WTC11 (cell line): Measurements from ENCODE around the gene OR1K1.

ENCODE experiments used
- ATF1 ChIP-seq: sonication (generic); formaldehyde crosslinking; IDR thresholded peaks from 2 replicates; pipeline ENCODE4 v1.8.1; 2023; ENCODE audit warnings: mild to moderate bottlenecking, moderate library complexity, missing genetic modification reagents
- FOXK1 ChIP-seq: sonication (generic); formaldehyde crosslinking; IDR thresholded peaks from 2 replicates; pipeline ENCODE4 v1.8.0; 2022; ENCODE audit warnings: mild to moderate bottlenecking, moderate library complexity, missing genetic modification reagents
- FOXP1 ChIP-seq: sonication (generic); formaldehyde crosslinking; IDR thresholded peaks from 2 replicates; pipeline ENCODE4 v1.8.0; 2022; ENCODE audit warnings: missing genetic modification reagents, mild to moderate bottlenecking, moderate library complexity, borderline replicate concordance
- HMGXB4 ChIP-seq: sonication (generic); formaldehyde crosslinking; IDR thresholded peaks from 2 replicates; pipeline ENCODE4 v1.8.1; 2023; ENCODE audit warnings: mild to moderate bottlenecking, moderate library complexity, missing genetic modification reagents
- KAT7 ChIP-seq: sonication (generic); formaldehyde crosslinking; IDR thresholded peaks from 2 replicates; pipeline ENCODE4 v1.8.1; 2023; ENCODE audit warnings: missing genetic modification reagents, mild to moderate bottlenecking, borderline replicate concordance
- SOX15 ChIP-seq: fragments of 250-450 bp; sonication (Bioruptor Pico); IDR thresholded peaks from 2 replicates; pipeline ENCODE4 v1.9.0; 2021; ENCODE audit warnings: mild to moderate bottlenecking
- TEAD4 ChIP-seq: sonication (generic); formaldehyde crosslinking; IDR thresholded peaks from 2 replicates; pipeline ENCODE4 v1.8.0; 2022; ENCODE audit warnings: mild to moderate bottlenecking, missing genetic modification reagents
- TP53 ChIP-seq: sonication (generic); formaldehyde crosslinking; IDR thresholded peaks from 2 replicates; pipeline ENCODE4 v1.8.1; 2023; ENCODE audit warnings: mild to moderate bottlenecking, missing genetic modification reagents
- ZBTB43 ChIP-seq: sonication (generic); formaldehyde crosslinking; IDR thresholded peaks from 2 replicates; pipeline ENCODE4 v1.8.1; 2023; ENCODE audit warnings: mild to moderate bottlenecking, missing genetic modification reagents
- ZNF396 ChIP-seq: fragments of 250-450 bp; sonication (Bioruptor Pico); IDR thresholded peaks from 2 replicates; pipeline ENCODE4 v1.8.0; 2021; ENCODE audit warnings: mild to moderate bottlenecking, moderate library complexity, borderline replicate concordance
- TF ChIP-seq, protein P1 (sequence below): fragments of 200-600 bp; IDR thresholded peaks from 2 replicates; pipeline ENCODE4 v1.8.0; 2022; ENCODE audit warnings: antibody characterized with exemption
- TF ChIP-seq, protein P2 (sequence below): sonication (generic); formaldehyde crosslinking; IDR thresholded peaks from 2 replicates; pipeline ENCODE4 v1.8.1; 2022; ENCODE audit warnings: low read depth, mild to moderate bottlenecking, moderate library complexity, missing genetic modification reagents, borderline replicate concordance

GRCh38 chr9:122777052-122777451, 22.9 kb upstream of the OR1K1 start:
- no peak for TF ChIP-seq FOXK1 (CRISPR knock-in tag)
- no peak for TF ChIP-seq SOX15 (CRISPR knock-in tag)
- TF ChIP-seq, protein P1, sequence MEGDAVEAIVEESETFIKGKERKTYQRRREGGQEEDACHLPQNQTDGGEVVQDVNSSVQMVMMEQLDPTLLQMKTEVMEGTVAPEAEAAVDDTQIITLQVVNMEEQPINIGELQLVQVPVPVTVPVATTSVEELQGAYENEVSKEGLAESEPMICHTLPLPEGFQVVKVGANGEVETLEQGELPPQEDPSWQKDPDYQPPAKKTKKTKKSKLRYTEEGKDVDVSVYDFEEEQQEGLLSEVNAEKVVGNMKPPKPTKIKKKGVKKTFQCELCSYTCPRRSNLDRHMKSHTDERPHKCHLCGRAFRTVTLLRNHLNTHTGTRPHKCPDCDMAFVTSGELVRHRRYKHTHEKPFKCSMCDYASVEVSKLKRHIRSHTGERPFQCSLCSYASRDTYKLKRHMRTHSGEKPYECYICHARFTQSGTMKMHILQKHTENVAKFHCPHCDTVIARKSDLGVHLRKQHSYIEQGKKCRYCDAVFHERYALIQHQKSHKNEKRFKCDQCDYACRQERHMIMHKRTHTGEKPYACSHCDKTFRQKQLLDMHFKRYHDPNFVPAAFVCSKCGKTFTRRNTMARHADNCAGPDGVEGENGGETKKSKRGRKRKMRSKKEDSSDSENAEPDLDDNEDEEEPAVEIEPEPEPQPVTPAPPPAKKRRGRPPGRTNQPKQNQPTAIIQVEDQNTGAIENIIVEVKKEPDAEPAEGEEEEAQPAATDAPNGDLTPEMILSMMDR: no peak
- TF ChIP-seq KAT7 (CRISPR knock-in tag): no peak
- no peak for TF ChIP-seq ATF1 (CRISPR knock-in tag)
- no peak for TF ChIP-seq TEAD4 (CRISPR knock-in tag)
- no peak for TF ChIP-seq TP53 (CRISPR knock-in tag)
- TF ChIP-seq FOXP1 (CRISPR knock-in tag): no peak
- no peak for TF ChIP-seq ZNF396 (CRISPR knock-in tag)
- TF ChIP-seq HMGXB4 (CRISPR knock-in tag): no peak
- TF ChIP-seq, protein P2, sequence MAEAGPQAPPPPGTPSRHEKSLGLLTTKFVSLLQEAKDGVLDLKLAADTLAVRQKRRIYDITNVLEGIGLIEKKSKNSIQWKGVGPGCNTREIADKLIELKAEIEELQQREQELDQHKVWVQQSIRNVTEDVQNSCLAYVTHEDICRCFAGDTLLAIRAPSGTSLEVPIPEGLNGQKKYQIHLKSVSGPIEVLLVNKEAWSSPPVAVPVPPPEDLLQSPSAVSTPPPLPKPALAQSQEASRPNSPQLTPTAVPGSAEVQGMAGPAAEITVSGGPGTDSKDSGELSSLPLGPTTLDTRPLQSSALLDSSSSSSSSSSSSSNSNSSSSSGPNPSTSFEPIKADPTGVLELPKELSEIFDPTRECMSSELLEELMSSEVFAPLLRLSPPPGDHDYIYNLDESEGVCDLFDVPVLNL (CRISPR knock-in tag): no peak
- no peak for TF ChIP-seq ZBTB43 (CRISPR knock-in tag)
